ENCODE results near the gene NDUFC2. TPM values are rescaled to one million over a fixed set of nuclear protein-coding genes. Genes with fewer than 3 reads are reported as not detected.
"Not testable (repeated sequence)": the region's sequence is repeated elsewhere in the genome, so short reads cannot be mapped to it uniquely, and the experiment has no call there.

The NDUFC2 gene
- polyA plus RNA-seq, 1 donor from 2014 or later: 269 TPM

DNA sequence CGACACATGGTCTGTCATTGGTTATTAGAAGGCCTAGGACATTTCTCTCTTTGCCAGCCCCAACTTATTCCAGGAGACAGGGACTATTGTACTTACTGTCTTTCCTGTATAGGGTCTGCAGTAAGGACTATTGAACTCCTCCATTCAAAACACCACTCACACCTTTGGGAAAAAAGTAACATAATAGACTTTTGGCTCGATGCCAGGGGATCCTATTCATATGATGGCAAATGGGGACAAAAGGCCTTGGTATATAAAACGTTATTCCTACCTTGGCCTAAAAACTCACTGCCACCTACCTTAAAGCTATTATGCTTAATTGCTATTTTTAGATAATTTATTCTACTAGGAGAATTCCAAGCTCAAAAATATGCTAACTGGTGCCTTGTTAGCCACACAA lies 6.3 kb upstream of the NDUFC2 start:
- H3K27ac ChIP-seq (ENCODE audit: low read length): no peak overlapping the region
- no peaks in the 10 kb centered on the region for H3K9me2 ChIP-seq (ENCODE audit: insufficient read depth, low read length)
- no peaks in the 10 kb centered on the region for H3K27me3 ChIP-seq (ENCODE audit: insufficient read depth, low read depth, low read length)
- no peaks in the 10 kb centered on the region for H3K79me2 ChIP-seq (replicated peaks; ENCODE audit: insufficient read depth, low read length)
- H3K9me3 ChIP-seq (ENCODE audit: low read length): no peaks in the 10 kb centered on the region
- H3K4me3 ChIP-seq (ENCODE audit: low read length): no peak overlapping the region
- no peak for TF ChIP-seq POLR2AphosphoS5 (IDR thresholded peaks at IDR 0.05)
- TF ChIP-seq EP300 (conservative IDR thresholded peaks at IDR 0.05; ENCODE audit: poor library complexity, severe bottlenecking): no peak
- TF ChIP-seq, protein P1, sequence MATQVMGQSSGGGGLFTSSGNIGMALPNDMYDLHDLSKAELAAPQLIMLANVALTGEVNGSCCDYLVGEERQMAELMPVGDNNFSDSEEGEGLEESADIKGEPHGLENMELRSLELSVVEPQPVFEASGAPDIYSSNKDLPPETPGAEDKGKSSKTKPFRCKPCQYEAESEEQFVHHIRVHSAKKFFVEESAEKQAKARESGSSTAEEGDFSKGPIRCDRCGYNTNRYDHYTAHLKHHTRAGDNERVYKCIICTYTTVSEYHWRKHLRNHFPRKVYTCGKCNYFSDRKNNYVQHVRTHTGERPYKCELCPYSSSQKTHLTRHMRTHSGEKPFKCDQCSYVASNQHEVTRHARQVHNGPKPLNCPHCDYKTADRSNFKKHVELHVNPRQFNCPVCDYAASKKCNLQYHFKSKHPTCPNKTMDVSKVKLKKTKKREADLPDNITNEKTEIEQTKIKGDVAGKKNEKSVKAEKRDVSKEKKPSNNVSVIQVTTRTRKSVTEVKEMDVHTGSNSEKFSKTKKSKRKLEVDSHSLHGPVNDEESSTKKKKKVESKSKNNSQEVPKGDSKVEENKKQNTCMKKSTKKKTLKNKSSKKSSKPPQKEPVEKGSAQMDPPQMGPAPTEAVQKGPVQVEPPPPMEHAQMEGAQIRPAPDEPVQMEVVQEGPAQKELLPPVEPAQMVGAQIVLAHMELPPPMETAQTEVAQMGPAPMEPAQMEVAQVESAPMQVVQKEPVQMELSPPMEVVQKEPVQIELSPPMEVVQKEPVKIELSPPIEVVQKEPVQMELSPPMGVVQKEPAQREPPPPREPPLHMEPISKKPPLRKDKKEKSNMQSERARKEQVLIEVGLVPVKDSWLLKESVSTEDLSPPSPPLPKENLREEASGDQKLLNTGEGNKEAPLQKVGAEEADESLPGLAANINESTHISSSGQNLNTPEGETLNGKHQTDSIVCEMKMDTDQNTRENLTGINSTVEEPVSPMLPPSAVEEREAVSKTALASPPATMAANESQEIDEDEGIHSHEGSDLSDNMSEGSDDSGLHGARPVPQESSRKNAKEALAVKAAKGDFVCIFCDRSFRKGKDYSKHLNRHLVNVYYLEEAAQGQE (IDR thresholded peaks at IDR 0.05; ENCODE audit: borderline replicate concordance): no peak
- TF ChIP-seq, protein P2, sequence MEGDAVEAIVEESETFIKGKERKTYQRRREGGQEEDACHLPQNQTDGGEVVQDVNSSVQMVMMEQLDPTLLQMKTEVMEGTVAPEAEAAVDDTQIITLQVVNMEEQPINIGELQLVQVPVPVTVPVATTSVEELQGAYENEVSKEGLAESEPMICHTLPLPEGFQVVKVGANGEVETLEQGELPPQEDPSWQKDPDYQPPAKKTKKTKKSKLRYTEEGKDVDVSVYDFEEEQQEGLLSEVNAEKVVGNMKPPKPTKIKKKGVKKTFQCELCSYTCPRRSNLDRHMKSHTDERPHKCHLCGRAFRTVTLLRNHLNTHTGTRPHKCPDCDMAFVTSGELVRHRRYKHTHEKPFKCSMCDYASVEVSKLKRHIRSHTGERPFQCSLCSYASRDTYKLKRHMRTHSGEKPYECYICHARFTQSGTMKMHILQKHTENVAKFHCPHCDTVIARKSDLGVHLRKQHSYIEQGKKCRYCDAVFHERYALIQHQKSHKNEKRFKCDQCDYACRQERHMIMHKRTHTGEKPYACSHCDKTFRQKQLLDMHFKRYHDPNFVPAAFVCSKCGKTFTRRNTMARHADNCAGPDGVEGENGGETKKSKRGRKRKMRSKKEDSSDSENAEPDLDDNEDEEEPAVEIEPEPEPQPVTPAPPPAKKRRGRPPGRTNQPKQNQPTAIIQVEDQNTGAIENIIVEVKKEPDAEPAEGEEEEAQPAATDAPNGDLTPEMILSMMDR (IDR thresholded peaks at IDR 0.05; ENCODE audit: poor library complexity, severe bottlenecking): no peak
- TF ChIP-seq MXI1 (conservative IDR thresholded peaks at IDR 0.05; ENCODE audit: poor library complexity, severe bottlenecking): no peak
- TF ChIP-seq SMC3 (conservative IDR thresholded peaks at IDR 0.05; ENCODE audit: poor library complexity): no peak
- no peak for TF ChIP-seq EZH2 (IDR thresholded peaks at IDR 0.05; ENCODE audit: borderline replicate concordance, insufficient read depth, low read length, poor library complexity, severe bottlenecking)
- H3K36me3 ChIP-seq (ENCODE audit: insufficient read depth, low read length): no peaks in the 10 kb centered on the region
- no peak overlapping the region for H3K4me2 ChIP-seq (ENCODE audit: low read length)
- no peak overlapping the region for H3K9ac ChIP-seq (ENCODE audit: low read length)
- no peaks in the 10 kb centered on the region for H3F3A ChIP-seq (ENCODE audit: insufficient read depth, low read length, poor library complexity, severe bottlenecking)
- H4K20me1 ChIP-seq (ENCODE audit: insufficient read depth): no peaks in the 10 kb centered on the region
- no peak overlapping the region for H2AFZ ChIP-seq (ENCODE audit: low read depth, low read length)

DNA sequence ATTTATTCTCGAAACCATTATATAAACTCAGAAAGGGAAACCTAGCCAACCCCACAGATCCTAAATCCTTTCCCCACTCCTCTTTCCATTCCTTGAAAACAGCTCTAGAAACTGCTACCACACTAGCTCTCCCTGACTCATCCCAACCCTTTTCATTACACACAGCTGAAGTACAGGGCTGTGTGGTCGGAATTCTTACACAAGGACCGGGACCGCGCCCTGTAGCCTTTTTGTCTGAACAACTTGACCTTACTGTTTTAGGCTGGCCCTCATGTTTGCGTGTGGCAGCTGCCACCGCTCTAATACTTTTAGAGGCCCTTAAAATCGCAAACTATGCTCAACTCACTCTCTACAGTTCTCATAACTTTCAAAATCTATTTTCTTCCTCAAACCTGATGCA lies 4.8 kb upstream of the NDUFC2 start:
- not testable (repeated sequence) for H4K20me1 ChIP-seq (ENCODE audit: insufficient read depth); H3K9me3 ChIP-seq (ENCODE audit: low read length); H3F3A ChIP-seq (ENCODE audit: insufficient read depth, low read length, poor library complexity, severe bottlenecking); H3K27me3 ChIP-seq (ENCODE audit: insufficient read depth, low read depth, low read length); H3K4me3 ChIP-seq (ENCODE audit: low read length); H3K79me2 ChIP-seq (replicated peaks; ENCODE audit: insufficient read depth, low read length); H3K9me2 ChIP-seq (ENCODE audit: insufficient read depth, low read length); H2AFZ ChIP-seq (ENCODE audit: low read depth, low read length); H3K36me3 ChIP-seq (ENCODE audit: insufficient read depth, low read length); H3K4me2 ChIP-seq (ENCODE audit: low read length); H3K27ac ChIP-seq (ENCODE audit: low read length); H3K9ac ChIP-seq (ENCODE audit: low read length)

DNA sequence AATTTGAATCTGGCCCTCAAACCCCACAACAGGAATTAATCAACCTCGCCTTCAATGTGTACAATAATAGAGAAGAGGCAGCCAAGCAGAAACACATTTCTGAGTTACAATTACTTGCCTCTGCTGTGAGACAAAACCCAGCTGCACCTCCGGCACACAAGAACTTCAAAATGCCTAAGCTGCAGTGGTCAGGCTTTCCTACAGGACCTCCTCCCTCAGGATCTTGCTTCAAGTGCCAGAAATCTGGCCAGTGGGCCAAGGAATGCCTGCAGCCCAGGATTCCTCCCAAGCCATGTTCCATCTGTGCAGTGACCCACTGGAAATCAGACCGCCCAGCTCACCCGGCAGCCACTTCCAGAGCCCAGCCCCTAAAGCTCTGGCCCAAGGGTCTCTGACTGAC lies 3.4 kb upstream of the NDUFC2 start:
- H3K9me3 ChIP-seq (ENCODE audit: low read length): no peaks in the 10 kb centered on the region
- no peak for TF ChIP-seq TAF1 (IDR thresholded peaks at IDR 0.05; ENCODE audit: low read depth)
- TF ChIP-seq EZH2 (IDR thresholded peaks at IDR 0.05; ENCODE audit: borderline replicate concordance, insufficient read depth, low read length, poor library complexity, severe bottlenecking): no peak
- no peak for TF ChIP-seq EP300 (conservative IDR thresholded peaks at IDR 0.05; ENCODE audit: poor library complexity, severe bottlenecking)
- TF ChIP-seq, protein P2 (IDR thresholded peaks at IDR 0.05; ENCODE audit: poor library complexity, severe bottlenecking): no peak
- no peak for TF ChIP-seq MXI1 (conservative IDR thresholded peaks at IDR 0.05; ENCODE audit: poor library complexity, severe bottlenecking)
- TF ChIP-seq POLR2AphosphoS5 (IDR thresholded peaks at IDR 0.05): no peak
- TF ChIP-seq RAD21 (conservative IDR thresholded peaks at IDR 0.05): no peak
- no peak for TF ChIP-seq SMC3 (conservative IDR thresholded peaks at IDR 0.05; ENCODE audit: poor library complexity)
- TF ChIP-seq, protein P1 (IDR thresholded peaks at IDR 0.05; ENCODE audit: borderline replicate concordance): no peak
- H3K4me2 ChIP-seq (ENCODE audit: low read length): no peak overlapping the region
- no peak overlapping the region for H2AFZ ChIP-seq (ENCODE audit: low read depth, low read length)
- H3K27me3 ChIP-seq (ENCODE audit: insufficient read depth, low read depth, low read length): no peaks in the 10 kb centered on the region
- no peaks in the 10 kb centered on the region for H3K36me3 ChIP-seq (ENCODE audit: insufficient read depth, low read length)
- no peaks in the 10 kb centered on the region for H4K20me1 ChIP-seq (ENCODE audit: insufficient read depth)
- no peaks in the 10 kb centered on the region for H3K9me2 ChIP-seq (ENCODE audit: insufficient read depth, low read length)
- no peaks in the 10 kb centered on the region for H3F3A ChIP-seq (ENCODE audit: insufficient read depth, low read length, poor library complexity, severe bottlenecking)
- no peak overlapping the region for H3K27ac ChIP-seq (ENCODE audit: low read length)
- H3K4me3 ChIP-seq (ENCODE audit: low read length): no peak overlapping the region
- no peak overlapping the region for H3K9ac ChIP-seq (ENCODE audit: low read length)
- peaks cover 23% of the 10 kb centered on the region for H3K79me2 ChIP-seq (replicated peaks; ENCODE audit: insufficient read depth, low read length)
